K562 (cell line): ENCODE results near the gene NLK.

Experiments used
- BRCA1 ChIP-seq, 2 experiments: fragments of 450-650 bp in 1 of 2; sonication (generic) in 1 of 2; formaldehyde crosslinking in 1 of 2; IDR thresholded peaks; 2 replicates each; pipeline versions ENCODE4 v1.5.0 to v1.6.1; 2017 to 2020; ENCODE audit warnings: mild to moderate bottlenecking in 1 of 2, missing genetic modification reagents in 1 of 2
- CTCF ChIP-seq, 3 experiments: IDR thresholded peaks in 2 of 3; conservative IDR thresholded peaks in 1 of 3; 2 replicates each; pipeline ENCODE4 v1.5.1; 2011 to 2012; ENCODE audit warnings: low read length in 3 of 3, mild to moderate bottlenecking in 3 of 3, control low read depth in 2 of 3, improper control_type of control experiment in 1 of 3, inconsistent platforms in 1 of 3, low read depth in 1 of 3, mixed read lengths in 1 of 3, moderate library complexity in 1 of 3; ENCODE audit not compliant: insufficient read depth in 2 of 3

- no peak for TF ChIP-seq BRCA1 (IDR thresholded peaks at IDR 0.05)
- no peak for TF ChIP-seq BRCA1 (CRISPR knock-in tag; IDR thresholded peaks at IDR 0.05)
- TF ChIP-seq CTCF (IDR thresholded peaks at IDR 0.05 in 2 of 3, conservative IDR thresholded peaks at IDR 0.05 in 1 of 3; ENCODE audit: insufficient read depth in 2 of 3, low read depth in 1 of 3, low read length in 3 of 3): no peak
These were observed 48.1 kb downstream of the NLK start for GRCh38 chr17:28090551-28090950.
